NCI-H146 treated with DMSO at 0.1 percent for 48 hours (cell line): ENCODE results near the gene RALGAPA2.
A peak's percentile ranks its signal among the peaks of the same experiment; 100 is the strongest.

Source experiments
- DNase-seq: peaks from one replicate; lab custom pipeline; 2025; ENCODE audit not compliant: unreplicated experiment; lab: John Stamatoyannopoulos, UW

The RALGAPA2 gene

DNA sequence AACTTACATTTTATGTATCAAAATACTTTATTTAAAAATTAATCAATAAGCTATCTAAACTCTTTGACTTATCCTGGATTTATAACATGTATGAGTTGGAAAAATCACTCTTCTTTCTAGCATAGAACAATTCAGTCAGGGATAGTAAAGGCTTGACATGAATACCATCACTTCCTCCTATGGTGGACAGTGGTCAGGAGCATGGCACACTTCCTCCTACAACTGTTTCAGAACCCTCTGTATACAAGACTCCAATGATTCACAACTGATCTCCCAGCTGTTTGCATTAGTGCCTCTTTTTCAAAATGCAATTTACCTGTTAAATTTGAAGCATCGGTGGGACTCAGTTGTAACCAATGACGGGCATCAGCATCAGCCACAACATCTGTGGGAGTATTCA is 129.7 kb downstream of the RALGAPA2 start:
- no peak for DNase-seq

DNA sequence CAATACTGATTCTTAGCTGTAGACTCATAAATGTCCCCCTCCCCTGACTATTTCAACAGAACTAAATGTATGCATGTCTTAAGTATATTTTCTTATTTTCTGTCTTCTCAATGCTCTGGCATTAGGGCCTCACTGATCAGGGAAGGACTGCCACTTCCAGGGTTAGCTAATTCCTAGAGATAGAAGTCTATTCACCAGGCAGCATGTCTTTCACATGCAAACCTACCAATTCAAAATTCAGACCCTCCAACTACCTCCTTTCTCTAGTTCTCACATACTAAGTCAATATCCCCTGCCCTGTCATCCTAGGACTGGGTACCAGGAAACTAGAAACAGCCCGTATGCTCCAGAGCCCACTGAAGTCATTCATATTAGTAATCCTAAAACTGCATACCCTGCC is 132.3 kb downstream of the RALGAPA2 start:
- DNase-seq: no peak

GRCh38 chr20:20578838-20579237 is 133.6 kb downstream of the RALGAPA2 start:
- no peak for DNase-seq

DNA sequence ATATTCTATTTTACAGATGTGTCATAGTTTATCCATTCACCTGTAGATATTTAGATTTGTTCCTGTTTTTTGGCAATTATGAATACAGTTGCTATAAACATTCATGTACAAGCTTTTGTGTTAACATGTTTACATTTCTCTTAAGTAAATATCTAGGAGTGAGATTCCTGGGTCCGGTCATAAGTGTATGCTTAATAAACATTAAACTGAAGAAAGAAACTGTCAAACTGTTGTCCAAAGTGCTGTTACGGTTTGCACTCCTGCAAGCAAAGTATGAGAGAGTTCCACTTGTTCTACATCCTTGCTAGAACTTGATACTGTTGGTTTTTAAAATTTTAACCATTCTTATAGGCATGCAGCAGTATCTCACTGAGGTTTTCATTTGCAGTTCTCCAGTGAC is 138.6 kb downstream of the RALGAPA2 start:
- DNase-seq: no peak

GRCh38 chr20:20571068-20571780 is 141.2 kb downstream of the RALGAPA2 start:
- no peak for DNase-seq

GRCh38 chr20:20568604-20569205 is 143.7 kb downstream of the RALGAPA2 start:
- peak; percentile 67 for DNase-seq

GRCh38 chr20:20567712-20568111 is 144.7 kb downstream of the RALGAPA2 start:
- DNase-seq: no peak

GRCh38 chr20:20566516-20566915 is 145.9 kb downstream of the RALGAPA2 start:
- no peak for DNase-seq

DNA sequence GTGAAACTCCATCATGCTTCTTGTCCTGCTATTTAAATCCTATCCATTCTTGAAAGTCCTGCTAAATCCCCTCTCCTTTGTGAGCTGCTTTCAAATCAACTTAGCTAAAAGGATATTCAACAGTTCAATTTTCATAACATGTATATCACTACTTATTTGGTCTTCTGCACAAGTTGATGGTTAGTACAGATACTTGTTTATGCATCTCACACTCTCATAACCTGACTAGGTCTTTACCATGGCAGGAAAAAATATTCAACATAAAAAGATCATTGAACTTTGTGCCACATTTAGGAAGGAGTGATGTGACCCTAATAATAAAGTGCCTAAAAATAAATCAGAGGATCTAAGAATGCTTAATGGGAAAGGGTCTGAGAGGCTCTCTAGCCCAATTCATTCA is 148.2 kb downstream of the RALGAPA2 start:
- DNase-seq: no peak

DNA sequence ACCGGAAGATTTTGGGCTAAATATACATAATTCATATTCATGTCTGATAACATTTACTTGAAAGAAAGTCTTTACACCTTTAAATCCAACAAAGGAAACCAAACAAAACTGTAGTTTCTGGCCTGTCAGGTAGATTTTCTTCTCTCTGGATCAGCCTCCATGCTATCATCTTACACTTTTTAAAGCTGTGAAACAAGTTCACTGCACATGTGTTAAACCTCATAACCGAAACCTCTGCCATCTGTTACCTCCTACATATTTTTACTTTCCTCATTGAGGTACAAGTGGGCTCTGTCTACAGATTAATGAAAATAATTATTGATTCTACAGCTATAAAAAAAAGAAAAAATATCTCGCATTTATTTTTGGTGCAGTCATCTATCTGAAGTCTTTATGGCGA is 149.9 kb downstream of the RALGAPA2 start:
- DNase-seq: no peak

DNA sequence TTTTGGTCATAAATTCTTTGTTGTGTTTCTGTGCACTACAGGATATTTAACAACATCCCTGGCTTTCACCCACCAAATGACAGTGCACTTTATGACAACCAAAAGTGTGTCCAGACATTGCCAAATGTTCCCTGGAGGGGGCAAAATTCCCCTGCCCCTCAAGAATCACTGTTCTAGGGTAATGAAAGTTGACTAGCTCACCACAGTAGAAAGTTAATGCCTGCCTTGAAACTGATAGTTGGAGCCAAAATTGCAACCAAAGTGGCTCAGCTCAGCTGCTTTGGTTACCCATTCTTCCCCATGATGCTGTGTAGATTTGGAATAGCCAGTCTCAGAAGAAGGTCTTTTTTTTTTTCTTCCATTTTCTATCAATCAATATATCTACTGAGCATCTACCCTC is 150.6 kb downstream of the RALGAPA2 start:
- DNase-seq: no peak

- no peak for DNase-seq
Observed at GRCh38 chr20:20561172-20561571, 151.3 kb downstream of the RALGAPA2 start.

DNA sequence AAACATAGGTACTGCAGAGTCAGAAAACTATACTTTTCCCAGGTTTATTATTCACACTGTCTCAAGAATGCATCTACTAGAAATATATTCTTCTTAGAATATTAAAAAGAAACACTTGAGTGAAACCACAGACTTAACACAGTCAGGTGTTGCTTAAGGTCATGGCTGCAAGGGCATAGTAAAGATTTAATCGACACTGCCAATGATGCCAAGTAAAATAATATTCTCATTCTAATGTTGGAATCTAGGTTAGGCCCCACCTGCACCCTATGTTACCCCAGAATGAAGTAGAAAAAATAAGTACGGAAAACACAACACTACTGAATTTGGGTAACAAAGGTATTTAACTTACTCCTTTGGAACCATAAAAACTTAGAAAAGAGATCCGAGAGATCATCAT is 155.0 kb downstream of the RALGAPA2 start:
- DNase-seq: no peak

- DNase-seq: no peak
Observed at GRCh38 chr20:20555838-20556237, 156.6 kb downstream of the RALGAPA2 start.

- DNase-seq: no peak
Observed at GRCh38 chr20:20554951-20555350, 157.5 kb downstream of the RALGAPA2 start.

GRCh38 chr20:20553541-20553940 is 158.9 kb downstream of the RALGAPA2 start:
- no peak for DNase-seq

GRCh38 chr20:20552076-20552475 is 160.4 kb downstream of the RALGAPA2 start:
- peak; percentile 95 for DNase-seq

DNA sequence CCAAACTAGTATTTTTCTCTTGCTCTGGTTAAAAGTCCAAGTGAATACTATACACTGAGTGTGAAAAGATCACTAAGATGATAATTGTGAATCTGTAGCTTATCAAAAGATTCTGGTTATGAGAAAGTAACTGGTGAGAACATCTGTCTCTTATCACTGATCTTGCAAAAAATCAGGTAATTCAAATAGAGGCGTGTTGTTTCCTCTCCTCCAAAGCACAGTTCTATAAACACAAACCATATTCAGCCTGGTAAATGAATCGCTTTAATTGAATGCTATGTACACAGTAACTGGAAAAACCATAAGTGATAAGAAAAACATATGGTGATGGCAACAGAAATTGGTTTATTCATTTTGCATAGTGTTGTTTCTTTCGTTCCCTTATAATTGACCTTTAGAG is 161.0 kb downstream of the RALGAPA2 start:
- peak; percentile 97 for DNase-seq

DNA sequence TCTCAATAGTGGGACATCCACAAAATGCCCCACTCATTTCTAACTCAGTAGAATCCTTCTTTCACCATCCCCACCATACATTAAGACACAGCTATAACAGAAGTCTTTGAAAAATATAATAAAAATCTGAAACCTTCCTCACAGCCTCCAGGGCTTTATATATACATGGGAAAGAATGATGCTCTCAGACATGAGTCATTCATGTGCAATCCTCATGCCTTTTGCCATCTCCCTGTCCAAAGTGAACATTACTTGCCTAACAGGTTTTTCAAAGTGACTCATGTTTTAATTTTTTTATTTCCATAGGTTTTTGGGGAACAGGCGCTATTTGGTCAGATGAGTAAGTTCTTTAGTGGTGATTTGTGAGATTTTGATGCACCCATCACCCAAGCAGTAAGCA is 162.7 kb downstream of the RALGAPA2 start:
- DNase-seq: no peak

GRCh38 chr20:20549267-20549612 is 163.2 kb downstream of the RALGAPA2 start:
- DNase-seq: peak; percentile 48

- peak; percentile 98 for DNase-seq
Observed at GRCh38 chr20:20548527-20549266, 163.7 kb downstream of the RALGAPA2 start.

DNA sequence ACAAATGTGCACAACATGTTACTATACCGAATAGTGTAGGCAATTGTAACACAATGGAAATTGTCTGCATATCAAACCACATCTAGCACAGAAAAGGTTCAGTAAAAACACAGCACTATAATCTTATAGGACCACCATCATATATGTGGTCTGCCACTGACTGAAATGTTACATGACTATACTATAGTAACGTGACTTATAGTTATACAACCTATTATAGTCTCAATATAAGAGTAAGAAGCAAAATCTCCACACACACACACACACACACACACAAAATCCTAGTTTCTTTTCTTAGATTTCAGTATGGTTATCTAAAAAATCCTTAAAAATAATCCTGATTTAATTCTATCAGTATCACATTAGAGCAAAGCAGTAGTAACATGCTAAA is 164.6 kb downstream of the RALGAPA2 start:
- DNase-seq: no peak
